Measurements from ENCODE around the gene FLVCR2.

DNA sequence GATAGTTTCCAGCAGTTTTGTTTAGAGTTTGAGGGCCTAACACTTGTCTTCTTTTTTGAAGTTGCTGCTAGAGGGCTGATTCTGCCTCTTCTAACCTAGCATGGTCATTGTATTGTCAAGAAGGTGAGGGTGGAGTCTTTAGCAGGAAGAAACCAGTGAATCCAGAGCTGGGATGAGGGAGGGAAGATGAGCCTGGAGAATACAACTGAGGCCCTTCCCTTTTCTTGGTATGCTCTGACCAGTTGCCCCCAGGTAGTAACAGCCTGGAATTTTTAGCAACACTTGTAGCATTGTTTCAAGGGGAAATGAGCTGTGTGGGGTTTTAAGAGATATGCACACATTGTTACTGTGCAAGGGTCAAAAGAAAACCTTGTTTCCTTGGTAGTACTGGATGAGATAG lies 9.0 kb downstream of the FLVCR2 start:
- TF ChIP-seq CTCF (conservative IDR thresholded peaks at IDR 0.05; ENCODE audit: low read depth in 2 of 2) (no peak), POLR2AphosphoS5 (IDR thresholded peaks at IDR 0.05; ENCODE audit: low read depth) (no peak), CREB1 (CRISPR knock-in tag; IDR thresholded peaks at IDR 0.05; ENCODE audit: low read depth) (no peak)
